ENCODE data around the gene NLRC5.

Gene NLRC5

GRCh38 chr16:56977216-56977615, 12.1 kb upstream of the NLRC5 start:
- TF ChIP-seq CTCF (IDR thresholded peaks at IDR 0.05; ENCODE audit: low read depth, low read length) = no peak
- DNase-seq (ENCODE audit: extremely low read depth, low read depth) = no peak

- TF ChIP-seq CTCF (IDR thresholded peaks at IDR 0.05; ENCODE audit: low read depth, low read length) = no peak
- no peak for DNase-seq (ENCODE audit: extremely low read depth, low read depth)
Measured at GRCh38 chr16:56977823-56978430, 11.4 kb upstream of the NLRC5 start.

GRCh38 chr16:56980201-56980535, 9.2 kb upstream of the NLRC5 start:
- no peak for DNase-seq (ENCODE audit: extremely low read depth, low read depth)
- TF ChIP-seq CTCF (IDR thresholded peaks at IDR 0.05; ENCODE audit: low read depth, low read length) = no peak

GRCh38 chr16:56980792-56981724, 8.3 kb upstream of the NLRC5 start:
- DNase-seq (ENCODE audit: extremely low read depth, low read depth) = no peak
- no peak for TF ChIP-seq CTCF (IDR thresholded peaks at IDR 0.05; ENCODE audit: low read depth, low read length)

- TF ChIP-seq CTCF (IDR thresholded peaks at IDR 0.05; ENCODE audit: low read depth, low read length) = no peak
- no peak for DNase-seq (ENCODE audit: extremely low read depth, low read depth)
Measured at GRCh38 chr16:56981729-56982271, 7.6 kb upstream of the NLRC5 start.

- no peak for TF ChIP-seq CTCF (IDR thresholded peaks at IDR 0.05; ENCODE audit: low read depth, low read length)
- no peak for DNase-seq (ENCODE audit: extremely low read depth, low read depth)
Measured at GRCh38 chr16:56982695-56983094, 6.7 kb upstream of the NLRC5 start.

GRCh38 chr16:56983211-56983751, 6.1 kb upstream of the NLRC5 start:
- no peak for TF ChIP-seq CTCF (IDR thresholded peaks at IDR 0.05; ENCODE audit: low read depth, low read length)
- DNase-seq (ENCODE audit: extremely low read depth, low read depth) = no peak
